ENCODE results near the gene ZNF138.

DNA sequence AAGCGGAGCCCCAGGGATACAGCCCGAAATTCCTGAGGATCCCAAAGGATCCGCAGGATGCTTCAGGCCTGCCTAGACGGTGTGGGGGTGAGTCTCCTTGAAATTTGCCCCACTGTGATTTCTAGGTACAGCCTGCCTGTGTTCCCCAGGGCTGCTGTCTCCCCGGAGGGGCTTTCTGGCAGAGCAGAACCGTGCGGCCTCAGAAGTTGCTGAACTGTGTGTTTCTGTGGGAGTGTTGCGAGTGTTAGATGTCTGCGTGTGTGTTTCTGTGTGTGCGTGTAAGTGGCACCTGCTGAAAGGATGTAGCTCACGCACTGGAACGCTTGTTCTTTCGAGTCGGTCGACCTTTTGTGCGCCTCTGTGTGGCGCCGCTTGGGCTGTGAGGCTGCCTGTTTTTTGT is 81.0 kb downstream of the ZNF138 start:
- no peak for TF ChIP-seq EZH2 (IDR thresholded peaks at IDR 0.05)
- TF ChIP-seq POLR2AphosphoS5 (IDR thresholded peaks at IDR 0.05; ENCODE audit: borderline replicate concordance, low read depth, low read length) = no peak
